HG03103 (cell line): ENCODE results near the gene SMOC1.

Experiments used
- ATAC-seq: cut with Tn5 transposase; IDR thresholded peaks from one replicate; pipeline ENCODE4 v1.9.1; 2021; ENCODE audit warnings: low read depth; ENCODE audit not compliant: unreplicated experiment

SMOC1 gene

DNA sequence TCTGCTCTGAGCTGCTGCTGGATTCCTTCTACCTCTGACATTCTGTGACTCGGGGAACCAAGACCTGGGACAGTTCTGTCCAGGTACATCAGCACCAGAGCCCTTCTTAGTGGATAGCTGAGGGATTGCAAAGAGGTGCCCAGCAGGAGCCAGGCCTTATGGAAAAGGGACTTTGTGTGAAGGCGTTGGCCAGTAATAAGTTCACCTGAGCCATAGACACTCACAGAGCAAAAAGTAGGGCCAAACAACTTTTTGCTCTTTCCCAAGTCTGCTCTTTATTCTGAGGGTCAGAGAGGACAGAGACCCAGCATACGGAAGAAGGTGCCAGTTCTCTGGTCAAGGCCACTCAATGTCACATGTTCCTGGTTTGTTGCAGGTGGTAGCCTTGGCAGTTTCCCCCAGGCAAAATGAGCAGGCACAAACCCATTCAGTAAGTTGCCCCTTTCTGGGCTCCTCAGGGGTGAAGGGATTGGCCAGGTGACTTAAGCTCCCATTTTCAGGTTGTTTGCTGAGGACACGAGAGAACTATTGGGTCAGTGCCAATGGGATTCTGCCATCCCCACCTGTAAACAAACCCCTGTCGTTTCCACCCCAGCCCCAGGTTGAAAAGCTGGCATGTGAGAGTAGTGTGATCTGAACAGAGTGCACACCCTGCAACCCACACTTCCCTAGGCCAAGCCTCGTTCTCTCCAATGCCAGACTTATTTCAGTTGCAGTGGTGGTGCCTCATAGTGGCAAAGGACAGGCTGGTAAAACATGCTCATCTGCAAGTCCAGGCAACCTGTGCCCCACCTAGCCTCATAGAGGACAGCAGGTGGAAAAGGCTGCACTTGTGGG lies 150.3 kb downstream of the SMOC1 start:
- ATAC-seq: no peak

DNA sequence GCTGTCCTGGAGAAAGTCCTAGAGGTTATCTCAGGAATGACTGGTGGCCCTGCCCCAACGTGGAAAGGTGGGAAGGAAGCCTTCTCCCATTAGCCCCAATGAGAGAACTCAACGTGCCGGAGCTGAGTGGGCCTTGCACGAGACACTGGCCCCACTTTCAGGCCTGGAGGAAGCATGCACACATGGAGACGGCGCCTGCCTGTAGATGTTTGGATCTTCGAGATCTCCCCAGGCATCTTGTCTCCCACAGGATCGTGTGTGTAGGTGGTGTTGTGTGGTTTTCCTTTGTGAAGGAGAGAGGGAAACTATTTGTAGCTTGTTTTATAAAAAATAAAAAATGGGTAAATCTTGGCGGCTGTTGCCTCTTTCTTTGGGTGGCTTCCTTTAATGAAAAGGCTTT lies 152.8 kb downstream of the SMOC1 start:
- no peak for ATAC-seq

- no peak for ATAC-seq
Observed at GRCh38 chr14:70032447-70032846, 153.2 kb downstream of the SMOC1 start.

- ATAC-seq: no peak
Observed at GRCh38 chr14:70033116-70033515, 153.9 kb downstream of the SMOC1 start.

DNA sequence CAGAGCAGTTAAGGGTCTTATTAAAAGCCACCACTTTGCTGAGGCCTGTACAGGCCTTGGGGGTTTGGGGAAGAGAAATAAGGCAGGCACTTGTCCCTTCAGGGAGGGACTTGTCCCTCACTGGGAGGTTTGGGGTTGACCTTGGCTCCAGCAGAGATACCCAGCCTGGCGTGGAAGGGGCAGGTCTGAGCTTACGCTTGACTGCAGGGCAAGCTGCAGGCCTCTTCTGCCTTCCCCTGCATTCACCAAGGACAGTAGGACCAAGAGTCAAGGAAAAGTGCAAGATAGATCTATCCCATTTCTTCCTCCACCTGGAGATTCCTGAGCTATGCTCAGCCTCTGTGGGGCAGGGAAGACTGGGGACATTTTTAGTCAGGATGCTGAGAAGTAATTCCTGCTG lies 154.3 kb downstream of the SMOC1 start:
- no peak for ATAC-seq

DNA sequence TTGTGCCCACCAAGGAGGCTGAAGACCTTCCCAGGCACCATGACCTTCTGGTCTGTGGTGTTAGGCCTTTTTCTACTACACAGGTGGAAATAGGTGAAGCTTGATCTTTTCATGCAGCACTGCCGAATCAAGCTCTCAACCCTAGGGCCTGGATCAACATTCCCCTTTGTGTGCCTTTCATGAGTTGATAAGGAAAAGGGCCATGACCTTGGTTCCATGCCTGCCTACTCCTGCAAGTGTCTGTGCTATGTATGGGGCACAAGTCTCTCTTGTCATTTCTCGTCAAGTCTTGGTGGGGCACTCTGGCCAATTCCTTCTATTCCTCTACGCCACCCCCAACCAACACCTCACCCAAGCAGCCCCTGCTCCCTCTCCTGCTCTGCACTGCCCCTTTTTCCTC lies 155.0 kb downstream of the SMOC1 start:
- no peak for ATAC-seq

DNA sequence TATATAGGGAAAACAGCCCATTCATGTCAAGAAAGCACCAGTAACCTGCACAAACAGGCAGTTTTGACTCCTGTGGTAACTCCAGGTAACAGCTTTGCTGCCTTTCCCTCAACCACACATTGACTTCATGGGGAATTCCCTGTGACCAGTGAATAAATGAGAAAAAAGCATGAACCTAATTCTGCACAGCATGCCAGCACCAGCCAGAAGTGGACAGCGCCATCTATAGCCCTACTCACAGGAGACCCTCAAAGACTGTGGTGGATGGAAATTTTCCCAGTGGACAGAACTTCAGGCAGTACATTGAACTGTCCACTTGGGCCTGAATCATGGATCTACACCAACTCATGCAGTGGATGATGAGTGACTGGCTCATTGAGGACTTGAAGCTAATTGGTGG lies 157.4 kb downstream of the SMOC1 start:
- ATAC-seq: no peak

- no peak for ATAC-seq
Observed at GRCh38 chr14:70043001-70043400, 163.8 kb downstream of the SMOC1 start.

DNA sequence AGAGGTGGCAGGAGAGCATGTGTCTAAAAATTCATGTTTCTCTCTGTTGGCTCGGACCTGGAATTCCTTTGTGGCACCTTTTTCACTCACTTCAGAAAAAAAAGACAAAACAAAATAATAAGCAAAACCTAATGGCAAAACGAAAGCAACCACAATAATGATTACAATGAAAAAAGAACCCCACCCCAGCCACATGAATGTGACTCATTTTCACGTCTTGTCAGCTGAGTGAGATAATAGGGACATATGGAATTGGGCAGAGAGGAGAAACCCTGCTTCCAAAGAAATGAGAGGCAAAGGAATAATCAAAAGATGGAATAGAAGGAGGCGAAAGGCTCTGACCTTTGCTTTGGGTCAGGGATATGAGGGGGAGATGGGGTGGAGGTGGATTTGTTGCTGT lies 166.1 kb downstream of the SMOC1 start:
- ATAC-seq: no peak

GRCh38 chr14:70045844-70046535 lies 166.8 kb downstream of the SMOC1 start:
- no peak for ATAC-seq

DNA sequence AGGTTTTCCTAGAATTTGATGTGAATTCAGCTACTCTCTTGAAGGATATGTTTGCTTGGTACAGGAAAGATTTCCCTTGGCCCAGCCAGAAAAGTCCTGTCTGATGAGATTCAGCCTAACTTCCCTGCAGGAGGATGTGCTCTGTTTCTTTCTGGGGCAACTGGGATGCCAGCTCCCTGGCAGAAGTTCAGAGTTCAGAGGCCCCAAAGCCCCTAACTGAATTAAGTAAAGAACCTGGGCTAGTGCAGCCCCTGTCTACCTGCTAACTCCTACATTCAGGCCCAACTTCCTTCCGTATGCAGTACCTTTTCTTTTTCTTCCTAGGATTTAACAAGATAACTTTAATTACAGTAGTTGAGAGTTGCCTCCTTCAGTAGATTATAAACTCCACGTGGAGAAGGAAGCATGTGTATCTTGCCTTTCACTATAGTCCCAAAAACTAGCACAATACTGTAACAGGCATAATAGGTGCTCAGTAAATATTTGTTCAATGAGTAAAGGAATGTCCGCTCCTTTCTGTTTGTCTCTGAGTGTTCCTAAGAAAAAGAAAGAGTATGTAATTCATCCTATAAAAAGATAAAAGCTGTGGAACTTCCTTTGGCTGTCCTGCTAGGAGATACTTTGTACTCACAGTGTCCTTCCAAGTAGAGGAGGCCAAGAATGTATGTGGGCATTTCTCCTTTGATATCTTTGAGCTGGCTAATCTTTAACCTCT lies 168.5 kb downstream of the SMOC1 start:
- no peak for ATAC-seq

- no peak for ATAC-seq
Observed at GRCh38 chr14:70048313-70048654, 169.1 kb downstream of the SMOC1 start.

- ATAC-seq: no peak
Observed at GRCh38 chr14:70049605-70050004, 170.4 kb downstream of the SMOC1 start.

DNA sequence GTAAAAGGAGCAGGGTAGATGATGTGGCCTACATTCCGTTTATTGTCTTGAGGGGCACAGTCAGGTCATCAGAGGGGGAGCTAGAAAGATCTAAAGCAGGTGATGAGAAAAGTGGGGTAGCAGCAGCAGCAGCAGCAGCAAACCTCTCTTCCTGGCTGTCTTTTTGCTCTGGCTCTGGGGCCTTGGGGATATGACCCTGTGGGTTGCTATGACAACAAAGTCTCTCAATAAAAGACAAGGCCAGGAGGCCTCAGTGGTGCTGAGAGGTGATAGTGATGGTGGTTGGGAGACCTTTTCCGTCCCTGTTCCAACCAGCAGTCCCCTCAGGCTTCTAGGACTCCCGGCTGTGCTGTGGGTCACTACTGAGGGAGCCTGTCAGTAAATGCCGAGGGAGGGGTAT lies 170.9 kb downstream of the SMOC1 start:
- ATAC-seq: no peak

DNA sequence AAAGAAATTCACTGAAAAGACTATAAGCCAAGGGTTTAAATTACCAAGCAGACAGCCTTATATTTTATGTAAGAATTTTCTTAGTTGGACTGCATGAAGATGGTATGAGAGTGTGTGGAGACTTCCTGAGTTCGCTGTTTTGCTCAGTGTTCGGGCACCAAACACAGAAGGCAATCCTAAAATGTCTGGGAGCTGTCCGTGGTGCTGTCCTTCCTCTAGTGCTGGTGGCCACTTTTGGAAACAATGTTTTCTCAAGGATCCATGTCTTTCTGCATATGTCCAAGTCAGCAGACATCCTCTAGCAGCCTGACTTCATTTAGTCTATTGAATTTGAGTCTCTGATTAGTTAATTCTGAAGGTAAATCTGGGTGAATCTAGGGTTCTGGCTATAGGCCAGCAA lies 173.8 kb downstream of the SMOC1 start:
- ATAC-seq: no peak

DNA sequence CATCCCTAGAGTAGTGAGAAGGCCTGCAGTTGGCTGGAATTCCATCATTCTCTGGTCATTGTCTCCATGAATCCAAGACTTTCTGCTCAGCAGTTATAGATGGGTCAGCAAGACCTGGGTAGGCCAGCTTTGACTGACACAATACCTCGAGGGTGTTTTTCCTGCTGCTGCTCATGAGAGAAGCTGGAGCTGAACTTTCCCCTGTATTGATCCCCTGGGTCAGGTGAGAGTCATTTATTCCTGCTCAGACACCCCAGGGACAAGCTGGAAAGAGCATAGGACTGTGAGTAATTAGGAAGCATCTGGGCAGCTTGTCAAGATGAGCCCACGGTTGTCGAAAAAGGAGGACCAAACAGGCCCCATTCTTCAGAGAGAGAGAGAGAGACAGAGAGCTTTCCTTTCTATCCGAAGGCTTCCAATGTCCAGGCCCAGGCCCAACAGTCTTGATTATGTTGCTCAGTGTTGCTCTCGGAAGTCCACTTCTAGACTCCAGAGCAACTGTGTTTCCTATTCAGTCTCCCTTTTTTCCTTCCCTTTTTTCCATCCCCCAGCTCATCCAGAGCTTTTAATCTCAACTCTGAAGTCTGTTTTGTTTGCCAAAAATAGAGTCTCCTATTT lies 178.4 kb downstream of the SMOC1 start:
- no peak for ATAC-seq

DNA sequence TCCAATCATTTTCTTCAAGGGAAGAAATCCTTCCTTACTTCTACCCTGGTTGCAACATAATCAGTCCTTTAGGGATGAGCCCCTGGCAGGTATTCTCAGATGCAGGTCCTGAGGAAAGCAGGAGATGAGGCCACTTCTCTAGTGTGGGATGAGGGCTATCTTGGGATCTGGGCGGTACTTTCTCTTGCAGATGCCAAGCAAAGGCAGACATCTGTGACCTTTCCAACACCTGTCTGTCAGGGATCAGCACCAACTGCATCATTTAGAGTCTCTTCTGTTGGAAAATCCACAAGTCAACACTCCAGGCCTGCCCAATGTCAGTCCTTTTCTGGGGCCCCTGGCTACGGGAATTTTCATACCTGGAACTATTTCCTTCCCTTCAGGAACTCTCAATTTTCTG lies 180.3 kb downstream of the SMOC1 start:
- ATAC-seq: no peak

GRCh38 chr14:70061108-70061507 lies 181.9 kb downstream of the SMOC1 start:
- ATAC-seq: no peak

GRCh38 chr14:70064136-70064865 lies 185.1 kb downstream of the SMOC1 start:
- no peak for ATAC-seq

DNA sequence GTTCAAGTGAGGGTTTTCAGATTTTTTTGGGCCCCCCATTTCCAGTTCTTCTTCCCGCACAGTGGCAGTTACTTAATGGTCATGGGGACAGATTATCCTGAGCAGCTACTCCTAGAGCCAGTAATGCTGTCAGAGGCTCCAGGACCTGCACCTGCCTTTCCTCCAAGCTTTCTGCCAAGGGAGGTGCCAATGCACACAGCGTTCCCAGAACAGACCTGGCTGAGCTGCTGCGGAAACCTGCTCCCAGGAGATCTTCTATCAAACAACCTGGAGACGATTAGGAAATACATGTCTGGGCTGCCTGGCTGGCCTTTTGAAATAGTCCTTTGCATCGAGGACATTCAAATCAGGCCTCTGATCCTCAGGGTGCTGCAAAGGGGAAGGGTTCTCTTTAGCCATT lies 188.6 kb downstream of the SMOC1 start:
- ATAC-seq: no peak

DNA sequence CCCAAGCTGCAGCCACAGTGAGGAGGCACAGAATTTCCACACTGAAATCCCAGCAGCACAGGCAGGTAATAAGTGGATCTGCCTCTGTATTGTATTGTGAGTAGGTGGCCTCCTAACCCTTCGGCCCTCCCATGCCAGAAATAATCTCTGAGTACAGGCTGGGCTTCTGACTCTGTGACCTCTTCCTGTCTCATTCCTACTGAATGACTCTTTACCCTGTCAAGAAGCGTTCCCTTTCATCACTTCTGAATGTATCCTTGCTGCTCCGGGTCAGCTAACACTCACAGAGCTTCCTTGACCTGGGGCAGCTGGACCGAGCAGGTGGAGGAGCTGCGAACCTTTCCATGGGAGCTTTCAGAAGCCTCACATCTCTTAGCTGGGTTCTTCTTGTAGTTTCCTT lies 190.0 kb downstream of the SMOC1 start:
- no peak for ATAC-seq
